Measurements from ENCODE around the gene STMN3. TPM values are rescaled to one million over a fixed set of nuclear protein-coding genes. Genes with fewer than 3 reads are reported as not detected.

STMN3 gene
- total and polyA plus RNA-seq, 4 donors, result 0.42 to 2.9 (median 0.91) TPM

DNA sequence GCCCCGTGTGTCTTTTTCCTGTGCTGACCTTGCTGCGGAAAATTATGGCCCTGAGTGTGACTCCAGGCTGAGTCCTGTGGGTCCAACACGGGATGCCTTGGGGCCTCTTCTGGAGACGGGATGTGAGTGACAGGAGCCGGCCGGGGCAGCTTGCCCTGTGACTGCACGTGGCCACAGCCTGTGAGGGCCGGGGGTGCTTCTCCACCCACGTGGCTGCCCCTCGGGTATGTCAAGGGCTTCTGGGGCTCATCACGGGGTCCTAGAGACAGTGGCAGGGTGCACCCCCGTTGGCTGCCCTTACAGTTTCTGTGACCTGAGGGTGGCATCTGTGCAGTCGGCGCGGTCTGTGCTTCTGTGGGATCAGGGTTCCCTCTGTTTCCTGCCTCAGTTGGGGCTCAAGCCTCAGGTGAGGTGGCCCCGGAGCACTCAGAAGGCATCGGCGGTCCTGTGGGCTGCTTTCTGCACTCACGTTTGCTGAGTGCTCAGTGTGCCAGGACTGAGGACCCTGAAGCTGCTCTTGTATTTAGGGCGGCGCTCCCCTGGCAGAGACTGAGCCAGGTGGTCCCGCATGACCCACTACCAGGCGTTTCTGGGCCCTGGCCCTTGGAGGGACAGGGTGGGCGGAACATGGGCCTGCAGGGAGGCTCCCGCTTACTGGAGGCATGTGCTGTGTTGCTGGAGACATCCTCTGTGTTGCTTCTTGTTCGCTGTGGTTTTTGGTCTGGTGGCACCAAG lies 10.3 kb upstream of the STMN3 start:
- Histone ChIP-seq H3K27me3 (ENCODE audit: control insufficient read depth in 4 of 4, insufficient read depth in 4 of 4, low read length in 3 of 4) (no peaks in the 10 kb centered on the region), H3K36me3 (ENCODE audit: control insufficient read depth in 4 of 4, insufficient read depth in 3 of 4, low read depth in 1 of 4, low read length in 3 of 4) (peaks cover 6 to 42% (median 16%) of the 10 kb centered on the region in 4 donors), H3K27ac (ENCODE audit: low read depth in 1 of 2, low read length in 2 of 2) (no peak overlapping the region), H3K4me3 (ENCODE audit: low read depth in 1 of 3, low read length in 3 of 3) (no peak overlapping the region), H3K4me1 (ENCODE audit: control insufficient read depth in 4 of 4, insufficient read depth in 4 of 4, low read length in 3 of 4) (peaks cover 0 to 11% (median 10%) of the 10 kb centered on the region in 4 donors), H3K9ac (ENCODE audit: low read depth in 1 of 2, low read length in 2 of 2) (no peak overlapping the region), H3K9me3 (ENCODE audit: control insufficient read depth in 4 of 4, low read length in 3 of 4) (no peaks in the 10 kb centered on the region)
- TF ChIP-seq TAF1 (conservative IDR thresholded peaks at IDR 0.05) (no peak), GABPA (IDR thresholded peaks at IDR 0.05 in 1 of 2, conservative IDR thresholded peaks at IDR 0.05 in 1 of 2) (no peak), RAD21 (IDR thresholded peaks at IDR 0.05) (no peak)
- TF ChIP-seq, protein P1, sequence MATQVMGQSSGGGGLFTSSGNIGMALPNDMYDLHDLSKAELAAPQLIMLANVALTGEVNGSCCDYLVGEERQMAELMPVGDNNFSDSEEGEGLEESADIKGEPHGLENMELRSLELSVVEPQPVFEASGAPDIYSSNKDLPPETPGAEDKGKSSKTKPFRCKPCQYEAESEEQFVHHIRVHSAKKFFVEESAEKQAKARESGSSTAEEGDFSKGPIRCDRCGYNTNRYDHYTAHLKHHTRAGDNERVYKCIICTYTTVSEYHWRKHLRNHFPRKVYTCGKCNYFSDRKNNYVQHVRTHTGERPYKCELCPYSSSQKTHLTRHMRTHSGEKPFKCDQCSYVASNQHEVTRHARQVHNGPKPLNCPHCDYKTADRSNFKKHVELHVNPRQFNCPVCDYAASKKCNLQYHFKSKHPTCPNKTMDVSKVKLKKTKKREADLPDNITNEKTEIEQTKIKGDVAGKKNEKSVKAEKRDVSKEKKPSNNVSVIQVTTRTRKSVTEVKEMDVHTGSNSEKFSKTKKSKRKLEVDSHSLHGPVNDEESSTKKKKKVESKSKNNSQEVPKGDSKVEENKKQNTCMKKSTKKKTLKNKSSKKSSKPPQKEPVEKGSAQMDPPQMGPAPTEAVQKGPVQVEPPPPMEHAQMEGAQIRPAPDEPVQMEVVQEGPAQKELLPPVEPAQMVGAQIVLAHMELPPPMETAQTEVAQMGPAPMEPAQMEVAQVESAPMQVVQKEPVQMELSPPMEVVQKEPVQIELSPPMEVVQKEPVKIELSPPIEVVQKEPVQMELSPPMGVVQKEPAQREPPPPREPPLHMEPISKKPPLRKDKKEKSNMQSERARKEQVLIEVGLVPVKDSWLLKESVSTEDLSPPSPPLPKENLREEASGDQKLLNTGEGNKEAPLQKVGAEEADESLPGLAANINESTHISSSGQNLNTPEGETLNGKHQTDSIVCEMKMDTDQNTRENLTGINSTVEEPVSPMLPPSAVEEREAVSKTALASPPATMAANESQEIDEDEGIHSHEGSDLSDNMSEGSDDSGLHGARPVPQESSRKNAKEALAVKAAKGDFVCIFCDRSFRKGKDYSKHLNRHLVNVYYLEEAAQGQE (IDR thresholded peaks at IDR 0.05), result no peak
- TF ChIP-seq, protein P2, sequence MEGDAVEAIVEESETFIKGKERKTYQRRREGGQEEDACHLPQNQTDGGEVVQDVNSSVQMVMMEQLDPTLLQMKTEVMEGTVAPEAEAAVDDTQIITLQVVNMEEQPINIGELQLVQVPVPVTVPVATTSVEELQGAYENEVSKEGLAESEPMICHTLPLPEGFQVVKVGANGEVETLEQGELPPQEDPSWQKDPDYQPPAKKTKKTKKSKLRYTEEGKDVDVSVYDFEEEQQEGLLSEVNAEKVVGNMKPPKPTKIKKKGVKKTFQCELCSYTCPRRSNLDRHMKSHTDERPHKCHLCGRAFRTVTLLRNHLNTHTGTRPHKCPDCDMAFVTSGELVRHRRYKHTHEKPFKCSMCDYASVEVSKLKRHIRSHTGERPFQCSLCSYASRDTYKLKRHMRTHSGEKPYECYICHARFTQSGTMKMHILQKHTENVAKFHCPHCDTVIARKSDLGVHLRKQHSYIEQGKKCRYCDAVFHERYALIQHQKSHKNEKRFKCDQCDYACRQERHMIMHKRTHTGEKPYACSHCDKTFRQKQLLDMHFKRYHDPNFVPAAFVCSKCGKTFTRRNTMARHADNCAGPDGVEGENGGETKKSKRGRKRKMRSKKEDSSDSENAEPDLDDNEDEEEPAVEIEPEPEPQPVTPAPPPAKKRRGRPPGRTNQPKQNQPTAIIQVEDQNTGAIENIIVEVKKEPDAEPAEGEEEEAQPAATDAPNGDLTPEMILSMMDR (IDR thresholded peaks at IDR 0.05; ENCODE audit: low read depth, low read length, missing input control), result no peak
- TF ChIP-seq, protein P3, sequence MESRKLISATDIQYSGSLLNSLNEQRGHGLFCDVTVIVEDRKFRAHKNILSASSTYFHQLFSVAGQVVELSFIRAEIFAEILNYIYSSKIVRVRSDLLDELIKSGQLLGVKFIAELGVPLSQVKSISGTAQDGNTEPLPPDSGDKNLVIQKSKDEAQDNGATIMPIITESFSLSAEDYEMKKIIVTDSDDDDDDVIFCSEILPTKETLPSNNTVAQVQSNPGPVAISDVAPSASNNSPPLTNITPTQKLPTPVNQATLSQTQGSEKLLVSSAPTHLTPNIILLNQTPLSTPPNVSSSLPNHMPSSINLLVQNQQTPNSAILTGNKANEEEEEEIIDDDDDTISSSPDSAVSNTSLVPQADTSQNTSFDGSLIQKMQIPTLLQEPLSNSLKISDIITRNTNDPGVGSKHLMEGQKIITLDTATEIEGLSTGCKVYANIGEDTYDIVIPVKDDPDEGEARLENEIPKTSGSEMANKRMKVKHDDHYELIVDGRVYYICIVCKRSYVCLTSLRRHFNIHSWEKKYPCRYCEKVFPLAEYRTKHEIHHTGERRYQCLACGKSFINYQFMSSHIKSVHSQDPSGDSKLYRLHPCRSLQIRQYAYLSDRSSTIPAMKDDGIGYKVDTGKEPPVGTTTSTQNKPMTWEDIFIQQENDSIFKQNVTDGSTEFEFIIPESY (IDR thresholded peaks at IDR 0.05), result no peak
- 95% methylated on average over 26 of the region's 26 CpGs for WGBS
- no peak for DNase-seq (ENCODE audit: low spot score)

DNA sequence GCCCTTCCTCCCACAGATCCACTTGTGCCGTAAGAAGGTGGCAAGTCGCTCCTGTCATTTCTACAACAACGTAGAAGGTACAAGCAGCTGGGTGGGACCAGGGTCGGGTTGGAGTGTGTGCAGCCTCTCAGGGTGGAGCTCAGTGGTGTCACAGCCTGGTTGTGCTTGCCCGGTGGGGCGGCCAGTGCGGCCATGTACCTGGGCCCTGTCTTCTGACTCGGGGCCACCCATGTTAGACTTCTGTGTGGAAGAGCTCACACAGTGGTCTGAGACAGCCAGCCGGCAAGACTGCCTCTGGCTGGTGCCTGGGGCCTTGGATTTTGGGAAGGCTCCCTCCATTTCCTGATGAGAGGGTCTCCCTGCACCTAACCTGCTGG lies 9.6 kb upstream of the STMN3 start:
- H3K9me3 ChIP-seq (ENCODE audit: control insufficient read depth in 4 of 4, low read length in 3 of 4), result no peaks in the 10 kb centered on the region
- no peak for DNase-seq (ENCODE audit: low spot score)
- H3K4me3 ChIP-seq (ENCODE audit: low read depth in 1 of 3, low read length in 3 of 3), result no peak overlapping the region
- peaks cover 2 to 36% (median 16%) of the 10 kb centered on the region in 4 donors for H3K36me3 ChIP-seq (ENCODE audit: control insufficient read depth in 4 of 4, insufficient read depth in 3 of 4, low read depth in 1 of 4, low read length in 3 of 4)
- no peak overlapping the region for H3K9ac ChIP-seq (ENCODE audit: low read depth in 1 of 2, low read length in 2 of 2)
- 94% methylated on average over 9 of the region's 9 CpGs for WGBS
- TF ChIP-seq SP1 (IDR thresholded peaks at IDR 0.05) (no peak), RAD21 (IDR thresholded peaks at IDR 0.05) (no peak), EGR1 (IDR thresholded peaks at IDR 0.05; ENCODE audit: low read depth in 2 of 2) (no peak), TAF1 (conservative IDR thresholded peaks at IDR 0.05) (no peak), HNF4A (conservative IDR thresholded peaks at IDR 0.05) (no peak), NR2F2 (IDR thresholded peaks at IDR 0.05) (no peak), HNF4G (IDR thresholded peaks at IDR 0.05) (no peak), JUND (IDR thresholded peaks at IDR 0.05) (no peak)
- TF ChIP-seq, protein P1 (IDR thresholded peaks at IDR 0.05), result no peak
- TF ChIP-seq, protein P3 (IDR thresholded peaks at IDR 0.05), result no peak
- TF ChIP-seq, protein P2 (IDR thresholded peaks at IDR 0.05; ENCODE audit: low read depth, low read length, missing input control), result no peak
- no peak overlapping the region for H3K27ac ChIP-seq (ENCODE audit: low read depth in 1 of 2, low read length in 2 of 2)
- peaks cover 0 to 14% (median 11%) of the 10 kb centered on the region in 4 donors for H3K4me1 ChIP-seq (ENCODE audit: control insufficient read depth in 4 of 4, insufficient read depth in 4 of 4, low read length in 3 of 4)
- H3K27me3 ChIP-seq (ENCODE audit: control insufficient read depth in 4 of 4, insufficient read depth in 4 of 4, low read length in 3 of 4), result no peaks in the 10 kb centered on the region
